Measurements from ENCODE around the gene CFAP119.

Gene CFAP119

GRCh38 chr16:30750876-30751465 is 10.9 kb downstream of the CFAP119 start:
- H3K27me3 ChIP-seq (ENCODE audit: control insufficient read depth, insufficient read depth, low read length): no peaks in the 10 kb centered on the region
- no peak overlapping the region for H3K4me3 ChIP-seq (ENCODE audit: low read length)
- H3K9ac ChIP-seq (ENCODE audit: low read length): no peak overlapping the region
- no peaks in the 10 kb centered on the region for H3K9me3 ChIP-seq (ENCODE audit: control insufficient read depth, low read length)
- peaks cover 9% of the 10 kb centered on the region for H3K4me1 ChIP-seq (ENCODE audit: control insufficient read depth, insufficient read depth, low read length)
- no peaks in the 10 kb centered on the region for H3K36me3 ChIP-seq (ENCODE audit: control insufficient read depth, insufficient read depth, low read length)

- Histone ChIP-seq H3K36me3 (ENCODE audit: control insufficient read depth, insufficient read depth, low read length) (no peaks in the 10 kb centered on the region), H3K9me3 (ENCODE audit: control insufficient read depth, low read length) (no peaks in the 10 kb centered on the region), H3K4me1 (ENCODE audit: control insufficient read depth, insufficient read depth, low read length) (peaks cover 9% of the 10 kb centered on the region), H3K9ac (ENCODE audit: low read length) (no peak overlapping the region), H3K27me3 (ENCODE audit: control insufficient read depth, insufficient read depth, low read length) (no peaks in the 10 kb centered on the region), H3K4me3 (ENCODE audit: low read length) (no peak overlapping the region)
These were observed 11.7 kb downstream of the CFAP119 start for GRCh38 chr16:30750201-30750600.

GRCh38 chr16:30748634-30749445 is 13.0 kb downstream of the CFAP119 start:
- peaks cover 9% of the 10 kb centered on the region for H3K4me1 ChIP-seq (ENCODE audit: control insufficient read depth, insufficient read depth, low read length)
- no peak overlapping the region for H3K4me3 ChIP-seq (ENCODE audit: low read length)
- H3K9me3 ChIP-seq (ENCODE audit: control insufficient read depth, low read length): no peaks in the 10 kb centered on the region
- H3K27me3 ChIP-seq (ENCODE audit: control insufficient read depth, insufficient read depth, low read length): no peaks in the 10 kb centered on the region
- H3K9ac ChIP-seq (ENCODE audit: low read length): peak overlapping the region; percentile 50
- no peaks in the 10 kb centered on the region for H3K36me3 ChIP-seq (ENCODE audit: control insufficient read depth, insufficient read depth, low read length)

- no peaks in the 10 kb centered on the region for H3K27me3 ChIP-seq (ENCODE audit: control insufficient read depth, insufficient read depth, low read length)
- H3K4me1 ChIP-seq (ENCODE audit: control insufficient read depth, insufficient read depth, low read length): peaks cover 9% of the 10 kb centered on the region
- H3K36me3 ChIP-seq (ENCODE audit: control insufficient read depth, insufficient read depth, low read length): no peaks in the 10 kb centered on the region
- H3K9ac ChIP-seq (ENCODE audit: low read length): peak within 1 kb of the TSS; percentile 78
- H3K4me3 ChIP-seq (ENCODE audit: low read length): peak within 1 kb of the TSS; percentile 74
- no peaks in the 10 kb centered on the region for H3K9me3 ChIP-seq (ENCODE audit: control insufficient read depth, low read length)
These were observed 13.8 kb downstream of the CFAP119 start, which contains the start of gene PHKG2 for GRCh38 chr16:30747799-30748633. Gene PHKG2, plus strand, starts transcription at chr16:30748425. Its CDS starts 396 bp downstream, at chr16:30748821.

- Histone ChIP-seq H3K9me3 (ENCODE audit: control insufficient read depth, low read length) (no peaks in the 10 kb centered on the region), H3K36me3 (ENCODE audit: control insufficient read depth, insufficient read depth, low read length) (no peaks in the 10 kb centered on the region), H3K4me1 (ENCODE audit: control insufficient read depth, insufficient read depth, low read length) (peaks cover 11% of the 10 kb centered on the region), H3K4me3 (ENCODE audit: low read length) (peak overlapping the region; percentile 74), H3K9ac (ENCODE audit: low read length) (peak overlapping the region; percentile 78), H3K27me3 (ENCODE audit: control insufficient read depth, insufficient read depth, low read length) (no peaks in the 10 kb centered on the region)
These were observed 14.5 kb downstream of the CFAP119 start for GRCh38 chr16:30747331-30747730.

GRCh38 chr16:30746638-30747175 is 15.2 kb downstream of the CFAP119 start:
- Histone ChIP-seq H3K27me3 (ENCODE audit: control insufficient read depth, insufficient read depth, low read length) (no peaks in the 10 kb centered on the region), H3K4me1 (ENCODE audit: control insufficient read depth, insufficient read depth, low read length) (peaks cover 17% of the 10 kb centered on the region), H3K9ac (ENCODE audit: low read length) (no peak overlapping the region), H3K4me3 (ENCODE audit: low read length) (no peak overlapping the region), H3K36me3 (ENCODE audit: control insufficient read depth, insufficient read depth, low read length) (no peaks in the 10 kb centered on the region), H3K9me3 (ENCODE audit: control insufficient read depth, low read length) (no peaks in the 10 kb centered on the region)

- no peaks in the 10 kb centered on the region for H3K36me3 ChIP-seq (ENCODE audit: control insufficient read depth, insufficient read depth, low read length)
- H3K4me3 ChIP-seq (ENCODE audit: low read length): no peak overlapping the region
- H3K9me3 ChIP-seq (ENCODE audit: control insufficient read depth, low read length): no peaks in the 10 kb centered on the region
- H3K9ac ChIP-seq (ENCODE audit: low read length): no peak overlapping the region
- H3K27me3 ChIP-seq (ENCODE audit: control insufficient read depth, insufficient read depth, low read length): no peaks in the 10 kb centered on the region
- peaks cover 34% of the 10 kb centered on the region for H3K4me1 ChIP-seq (ENCODE audit: control insufficient read depth, insufficient read depth, low read length)
These were observed 16.8 kb downstream of the CFAP119 start for GRCh38 chr16:30745082-30745481.

GRCh38 chr16:30744183-30744582 is 17.7 kb downstream of the CFAP119 start:
- no peak overlapping the region for H3K9ac ChIP-seq (ENCODE audit: low read length)
- H3K4me1 ChIP-seq (ENCODE audit: control insufficient read depth, insufficient read depth, low read length): peaks cover 42% of the 10 kb centered on the region
- H3K9me3 ChIP-seq (ENCODE audit: control insufficient read depth, low read length): no peaks in the 10 kb centered on the region
- peaks cover under 1% of the 10 kb centered on the region for H3K36me3 ChIP-seq (ENCODE audit: control insufficient read depth, insufficient read depth, low read length)
- H3K4me3 ChIP-seq (ENCODE audit: low read length): no peak overlapping the region
- no peaks in the 10 kb centered on the region for H3K27me3 ChIP-seq (ENCODE audit: control insufficient read depth, insufficient read depth, low read length)

GRCh38 chr16:30743716-30744115 is 18.1 kb downstream of the CFAP119 start:
- Histone ChIP-seq H3K4me3 (ENCODE audit: low read length) (no peak overlapping the region), H3K4me1 (ENCODE audit: control insufficient read depth, insufficient read depth, low read length) (peaks cover 42% of the 10 kb centered on the region), H3K9ac (ENCODE audit: low read length) (no peak overlapping the region)

GRCh38 chr16:30741461-30741914 is 20.4 kb downstream of the CFAP119 start:
- Histone ChIP-seq H3K36me3 (ENCODE audit: control insufficient read depth, insufficient read depth, low read length) (peaks cover 22% of the 10 kb centered on the region), H3K9me3 (ENCODE audit: control insufficient read depth, low read length) (no peaks in the 10 kb centered on the region), H3K9ac (ENCODE audit: low read length) (peak overlapping the region; percentile 68), H3K4me3 (ENCODE audit: low read length) (peak overlapping the region; percentile 11), H3K27me3 (ENCODE audit: control insufficient read depth, insufficient read depth, low read length) (no peaks in the 10 kb centered on the region), H3K4me1 (ENCODE audit: control insufficient read depth, insufficient read depth, low read length) (peaks cover 33% of the 10 kb centered on the region)

More at GRCh38 chr16:30743716-30744115, 18.1 kb downstream of the CFAP119 start:
- Histone ChIP-seq H3K9me3 (ENCODE audit: control insufficient read depth, low read length) (no peaks in the 10 kb centered on the region), H3K36me3 (ENCODE audit: control insufficient read depth, insufficient read depth, low read length) (peaks cover 5% of the 10 kb centered on the region), H3K27me3 (ENCODE audit: control insufficient read depth, insufficient read depth, low read length) (no peaks in the 10 kb centered on the region)

GRCh38 chr16:30740364-30741251 is 21.3 kb downstream of the CFAP119 start:
- peaks cover 33% of the 10 kb centered on the region for H3K4me1 ChIP-seq (ENCODE audit: control insufficient read depth, insufficient read depth, low read length)
- peaks cover 27% of the 10 kb centered on the region for H3K36me3 ChIP-seq (ENCODE audit: control insufficient read depth, insufficient read depth, low read length)
- no peaks in the 10 kb centered on the region for H3K27me3 ChIP-seq (ENCODE audit: control insufficient read depth, insufficient read depth, low read length)
- peak overlapping the region; percentile 68 for H3K9ac ChIP-seq (ENCODE audit: low read length)
- H3K9me3 ChIP-seq (ENCODE audit: control insufficient read depth, low read length): no peaks in the 10 kb centered on the region
- peak overlapping the region; percentile 4 for H3K4me3 ChIP-seq (ENCODE audit: low read length)
